Endothelial cell of umbilical vein (primary cell): ENCODE results near the gene CRYBA4.

ENCODE experiments used
- EZH2 ChIP-seq: IDR thresholded peaks from 2 replicates; pipeline ENCODE4 v1.6.1; 2012; ENCODE audit warnings: borderline replicate concordance, low read depth, mild to moderate bottlenecking, moderate library complexity, low read length, inconsistent platforms; ENCODE audit not compliant: severe bottlenecking
- FOS ChIP-seq: IDR thresholded peaks from 2 replicates; pipeline ENCODE4 v1.6.1; 2011; ENCODE audit warnings: mild to moderate bottlenecking, low read length, moderate library complexity, borderline replicate concordance; ENCODE audit not compliant: insufficient read depth
- GATA2 ChIP-seq: IDR thresholded peaks from 2 replicates; pipeline ENCODE4 v1.7.0; 2011; ENCODE audit warnings: low read depth, mild to moderate bottlenecking, moderate library complexity, mixed read lengths, low read length; ENCODE audit not compliant: insufficient read length, insufficient read depth
- JUN ChIP-seq: IDR thresholded peaks from 2 replicates; pipeline ENCODE4 v1.6.1; 2011; ENCODE audit warnings: borderline replicate concordance, low read depth; ENCODE audit not compliant: insufficient read length, insufficient read depth
- MAX ChIP-seq: IDR thresholded peaks from 2 replicates; pipeline ENCODE4 v1.6.1; 2011; ENCODE audit not compliant: insufficient read depth, insufficient read length
- MYC ChIP-seq: IDR thresholded peaks from one replicate; pipeline ENCODE4 v1.6.1; 2011; ENCODE audit warnings: mild to moderate bottlenecking, low read depth, low read length
- POLR2A ChIP-seq: IDR thresholded peaks from 2 replicates; pipeline ENCODE4 v1.6.1; 2012; ENCODE audit warnings: low read depth, mild to moderate bottlenecking, control low read depth, low read length
- POLR2AphosphoS5 ChIP-seq: IDR thresholded peaks from 2 replicates; pipeline ENCODE4 v1.6.1; 2012; ENCODE audit warnings: low read depth, mild to moderate bottlenecking, control low read depth, low read length, moderate library complexity; ENCODE audit not compliant: insufficient read depth
- TF ChIP-seq, protein P1 (sequence below), 2 donors: IDR thresholded peaks; 1 replicate in 1 of 2; 2 replicates in 1 of 2; pipeline ENCODE4 v1.5.1; 2011; ENCODE audit warnings: low read length in 2 of 2, mild to moderate bottlenecking in 2 of 2, moderate library complexity in 2 of 2, control low read depth in 1 of 2, inconsistent platforms in 1 of 2, low read depth in 1 of 2; ENCODE audit not compliant: insufficient read depth in 1 of 2; ENCODE audit errors: extremely low read depth in 1 of 2

- TF ChIP-seq, protein P1, sequence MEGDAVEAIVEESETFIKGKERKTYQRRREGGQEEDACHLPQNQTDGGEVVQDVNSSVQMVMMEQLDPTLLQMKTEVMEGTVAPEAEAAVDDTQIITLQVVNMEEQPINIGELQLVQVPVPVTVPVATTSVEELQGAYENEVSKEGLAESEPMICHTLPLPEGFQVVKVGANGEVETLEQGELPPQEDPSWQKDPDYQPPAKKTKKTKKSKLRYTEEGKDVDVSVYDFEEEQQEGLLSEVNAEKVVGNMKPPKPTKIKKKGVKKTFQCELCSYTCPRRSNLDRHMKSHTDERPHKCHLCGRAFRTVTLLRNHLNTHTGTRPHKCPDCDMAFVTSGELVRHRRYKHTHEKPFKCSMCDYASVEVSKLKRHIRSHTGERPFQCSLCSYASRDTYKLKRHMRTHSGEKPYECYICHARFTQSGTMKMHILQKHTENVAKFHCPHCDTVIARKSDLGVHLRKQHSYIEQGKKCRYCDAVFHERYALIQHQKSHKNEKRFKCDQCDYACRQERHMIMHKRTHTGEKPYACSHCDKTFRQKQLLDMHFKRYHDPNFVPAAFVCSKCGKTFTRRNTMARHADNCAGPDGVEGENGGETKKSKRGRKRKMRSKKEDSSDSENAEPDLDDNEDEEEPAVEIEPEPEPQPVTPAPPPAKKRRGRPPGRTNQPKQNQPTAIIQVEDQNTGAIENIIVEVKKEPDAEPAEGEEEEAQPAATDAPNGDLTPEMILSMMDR (IDR thresholded peaks at IDR 0.05; ENCODE audit: extremely low read depth in 1 of 2, insufficient read depth in 1 of 2, low read depth in 1 of 2, low read length in 2 of 2), result no peak
- no peak for TF ChIP-seq POLR2A
- TF ChIP-seq MAX, result no peak
- TF ChIP-seq POLR2AphosphoS5, result no peak
- no peak for TF ChIP-seq FOS
- no peak for TF ChIP-seq GATA2
- no peak for TF ChIP-seq EZH2
- TF ChIP-seq MYC, result no peak
- no peak for TF ChIP-seq JUN
Observed at GRCh38 chr22:26658161-26658560, 36.4 kb downstream of the CRYBA4 start.
